Sigmoid colon (tissue), 4 donors: Measurements from ENCODE around the gene ZSCAN12.

Experiments used
- POLR2AphosphoS5 ChIP-seq, 4 donors: sonication (generic); formaldehyde crosslinking; IDR thresholded peaks; one replicate each; pipeline ENCODE4 v1.6.1; 2017; ENCODE audit warnings: antibody characterized with exemption in 4 of 4
- TF ChIP-seq, protein P1 (sequence below), 4 experiments: fragments of 450-650 bp in 3 of 4; fragments of 200-600 bp in 1 of 4; IDR thresholded peaks; one replicate each; pipeline ENCODE4 v1.5.1; 2016 to 2019; ENCODE audit warnings: antibody characterized with exemption in 4 of 4, mild to moderate bottlenecking in 3 of 4, moderate library complexity in 2 of 4

DNA sequence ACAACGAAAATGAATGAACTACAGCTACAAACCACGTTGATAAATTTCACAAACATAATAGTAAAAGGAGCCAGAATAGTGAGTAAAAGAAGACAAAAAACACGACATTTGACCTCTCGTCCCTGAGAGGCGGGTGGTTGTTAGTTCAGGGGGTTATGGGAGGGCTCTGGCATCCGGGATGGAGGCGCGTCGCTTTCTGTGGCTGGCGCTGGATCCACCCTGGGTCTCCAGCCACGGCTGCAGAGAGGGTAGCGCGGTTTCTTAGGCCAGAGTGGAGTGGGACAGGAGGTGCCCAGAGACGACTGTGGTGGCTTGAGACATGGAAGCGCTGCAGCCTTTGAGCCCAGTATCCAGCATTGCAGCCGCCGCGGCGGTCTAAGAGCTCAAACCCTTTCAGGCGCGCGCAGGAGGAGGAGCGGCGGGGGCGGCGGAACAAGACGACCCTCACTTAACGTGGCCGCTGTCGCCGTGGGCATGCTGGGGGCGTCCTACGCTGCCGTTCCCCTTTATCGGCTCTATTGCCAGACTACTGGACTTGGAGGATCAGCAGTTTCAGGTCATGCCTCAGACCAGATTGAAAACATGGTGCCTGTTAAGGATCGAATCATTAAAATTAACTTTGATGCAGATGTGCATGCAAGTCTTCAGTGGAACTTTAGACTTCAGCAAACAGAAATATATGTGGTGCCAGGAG is 47.4 kb upstream of the ZSCAN12 start:
- TF ChIP-seq POLR2AphosphoS5 (IDR thresholded peaks at IDR 0.05) = no peak
- TF ChIP-seq, protein P1, sequence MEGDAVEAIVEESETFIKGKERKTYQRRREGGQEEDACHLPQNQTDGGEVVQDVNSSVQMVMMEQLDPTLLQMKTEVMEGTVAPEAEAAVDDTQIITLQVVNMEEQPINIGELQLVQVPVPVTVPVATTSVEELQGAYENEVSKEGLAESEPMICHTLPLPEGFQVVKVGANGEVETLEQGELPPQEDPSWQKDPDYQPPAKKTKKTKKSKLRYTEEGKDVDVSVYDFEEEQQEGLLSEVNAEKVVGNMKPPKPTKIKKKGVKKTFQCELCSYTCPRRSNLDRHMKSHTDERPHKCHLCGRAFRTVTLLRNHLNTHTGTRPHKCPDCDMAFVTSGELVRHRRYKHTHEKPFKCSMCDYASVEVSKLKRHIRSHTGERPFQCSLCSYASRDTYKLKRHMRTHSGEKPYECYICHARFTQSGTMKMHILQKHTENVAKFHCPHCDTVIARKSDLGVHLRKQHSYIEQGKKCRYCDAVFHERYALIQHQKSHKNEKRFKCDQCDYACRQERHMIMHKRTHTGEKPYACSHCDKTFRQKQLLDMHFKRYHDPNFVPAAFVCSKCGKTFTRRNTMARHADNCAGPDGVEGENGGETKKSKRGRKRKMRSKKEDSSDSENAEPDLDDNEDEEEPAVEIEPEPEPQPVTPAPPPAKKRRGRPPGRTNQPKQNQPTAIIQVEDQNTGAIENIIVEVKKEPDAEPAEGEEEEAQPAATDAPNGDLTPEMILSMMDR (IDR thresholded peaks at IDR 0.05) = no peak
